CD4-positive, alpha-beta T cell (primary cell): Measurements from ENCODE around the gene AGGF1. TPM values are rescaled to one million over a fixed set of nuclear protein-coding genes. Genes with fewer than 3 reads are reported as not detected.
A peak's percentile ranks its signal among the peaks of the same experiment; 100 is the strongest.

Experiments
- ATAC-seq: fragments of 200-7000 bp; cut with Tn5 transposase; one replicate; pipeline ENCODE4 v1.10.0; 2022; ENCODE audit warnings: mild to moderate bottlenecking; ENCODE audit not compliant: poor library complexity
- CTCF ChIA-PET: fragments of 350-600 bp; sonication (Branson Sonifier 250); formaldehyde crosslinking; loops from one replicate; lab custom pipeline; 2021; ENCODE audit warnings: antibody characterized with exemption, inconsistent platforms; lab: Charles Lee
- POLR2A ChIA-PET: fragments of 350-600 bp; sonication (Branson Sonifier 250); formaldehyde crosslinking; loops from one replicate; lab custom pipeline; 2021; ENCODE audit warnings: antibody characterized with exemption, inconsistent platforms; lab: Charles Lee
- DNase-seq, 14 experiments: peaks; one replicate each; pipeline ENCODE4 v3.0.0-alpha.2; 2013 to 2020; ENCODE audit warnings: mixed read lengths in 2 of 14
- H3K27ac ChIP-seq, 2 donors: one replicate each; pipeline versions ENCODE4 v1.5.1 to v1.7.0; 2013; ENCODE audit warnings: low read length in 2 of 2, low read depth in 1 of 2, mild to moderate bottlenecking in 1 of 2
- H3K27me3 ChIP-seq, 2 experiments: 1 replicate in 1 of 2; 2 replicates in 1 of 2; pipeline versions ENCODE4 v1.6.1 to v1.7.0; 2013; ENCODE audit warnings: low read length in 2 of 2, control low read depth in 1 of 2, mild to moderate bottlenecking in 1 of 2, moderate library complexity in 1 of 2; ENCODE audit not compliant: insufficient read depth in 2 of 2, control insufficient read depth in 1 of 2
- H3K36me3 ChIP-seq: one replicate; pipeline ENCODE4 v1.6.1; 2013; ENCODE audit warnings: low read length, control low read depth; ENCODE audit not compliant: insufficient read depth
- H3K4me1 ChIP-seq: one replicate; pipeline ENCODE4 v1.6.1; 2013; ENCODE audit warnings: low read length, control low read depth; ENCODE audit not compliant: insufficient read depth
- H3K4me3 ChIP-seq: one replicate; pipeline ENCODE4 v1.5.1; 2013; ENCODE audit warnings: mild to moderate bottlenecking, low read length, moderate library complexity
- H3K9me3 ChIP-seq, 2 experiments: 1 replicate in 1 of 2; 2 replicates in 1 of 2; pipeline versions ENCODE4 v1.6.1 to v1.7.0; 2013; ENCODE audit warnings: low read length in 2 of 2, mild to moderate bottlenecking in 2 of 2, control low read depth in 1 of 2, moderate library complexity in 1 of 2; ENCODE audit not compliant: control insufficient read depth in 1 of 2, insufficient read depth in 1 of 2
- H3K27ac Mint-ChIP-seq: one replicate; pipeline ENCODE4 v1.8.0; 2020; ENCODE audit warnings: mixed read lengths
- H3K27me3 Mint-ChIP-seq: one replicate; pipeline ENCODE4 v1.8.0; 2021; ENCODE audit warnings: mixed read lengths
- H3K36me3 Mint-ChIP-seq: one replicate; pipeline ENCODE4 v1.8.0; 2021; ENCODE audit warnings: low read depth, mixed read lengths
- H3K4me1 Mint-ChIP-seq: one replicate; pipeline ENCODE4 v1.8.0; 2021; ENCODE audit warnings: low read depth, mixed read lengths
- H3K4me3 Mint-ChIP-seq: one replicate; pipeline ENCODE4 v1.8.0; 2020; ENCODE audit warnings: mild to moderate bottlenecking, mixed read lengths
- H3K9me3 Mint-ChIP-seq: one replicate; pipeline ENCODE4 v1.8.0; 2020; ENCODE audit warnings: mixed read lengths
- CTCF ChIP-seq: fragments of 200-600 bp; IDR thresholded peaks from one replicate; pipeline ENCODE4 v1.8.0; 2022; ENCODE audit warnings: antibody characterized with exemption, mild to moderate bottlenecking
- intact Hi-C, 2 experiments: fragments of 100-400 bp; cut with DNase I in 1 of 2; cut with micrococcal nuclease in 1 of 2; formaldehyde crosslinking; loops; one replicate each; pipeline versions ENCODE4 v1.15.1 to v1.9.0; 2023 to 2025; cut with DNase I, micrococcal nuclease
- total RNA-seq, 174 experiments: library from RNA in 2 of 174; stranded (reverse) in 2 of 174; gene quantifications; one replicate each; pipeline ENCODE4 v1.2.3 and lab custom pipeline; 2021 to 2026

The AGGF1 gene
- total RNA-seq, 2 experiments from 2014 or later = 15.5 to 15.7 TPM

- Histone ChIP-seq H3K4me1 (peaks cover 19% of the 10 kb centered on the region), H3K27me3 (no peaks in the 10 kb centered on the region), H3K27ac (no peak overlapping the region), H3K36me3 (no peaks in the 10 kb centered on the region), H3K4me3 (no peak overlapping the region), H3K9me3 (peaks cover 0 to 9% of the 10 kb centered on the region in 2 experiments)
- ATAC-seq (no peak), DNase-seq (no peak)
- peak overlapping the region; percentile 89 for H3K27ac Mint-ChIP-seq
- H3K36me3 Mint-ChIP-seq = peaks cover 23% of the 10 kb centered on the region
- TF ChIP-seq CTCF = no peak
- intact Hi-C loops = loop anchor here in 1 of 2 experiments (5.0 to 10.0 kb wide), 4 partner anchors 167 to 1517 kb away; partner anchors contain the start of genes AP3B1, CERT1 and POLK
- peaks cover 5% of the 10 kb centered on the region for H3K27me3 Mint-ChIP-seq
- peaks cover 41% of the 10 kb centered on the region for H3K4me1 Mint-ChIP-seq
- ChIA-PET CTCF (no interaction called here), POLR2A (no interaction called here)
- peak overlapping the region; percentile 76 for H3K4me3 Mint-ChIP-seq
- H3K9me3 Mint-ChIP-seq = peaks cover 11% of the 10 kb centered on the region
Observed at GRCh38 chr5:77028631-77029375, 1.4 kb upstream of the AGGF1 start.

- intact Hi-C loops = loop anchor here in 1 of 2 experiments (5.0 to 10.0 kb wide), 4 partner anchors 167 to 1517 kb away; partner anchors contain the start of genes AP3B1, CERT1 and POLK
- Mint-ChIP-seq H3K36me3 (peaks cover 27% of the 10 kb centered on the region), H3K27ac (peak overlapping the region; percentile 89), H3K27me3 (peaks cover 3% of the 10 kb centered on the region), H3K4me3 (peak overlapping the region; percentile 85), H3K9me3 (peaks cover 11% of the 10 kb centered on the region), H3K4me1 (peaks cover 45% of the 10 kb centered on the region)
- Histone ChIP-seq H3K9me3 (peaks cover 0 to 9% of the 10 kb centered on the region in 2 experiments), H3K4me1 (peaks cover 19% of the 10 kb centered on the region), H3K27ac (peak overlapping the region; percentile 70 to 82), H3K27me3 (no peaks in the 10 kb centered on the region), H3K36me3 (peaks cover 2% of the 10 kb centered on the region), H3K4me3 (peak overlapping the region; percentile 90)
- no peak for ATAC-seq
- ChIA-PET CTCF (no interaction called here), POLR2A (interaction anchor here (0.5 to 2.0 kb wide), 9 partner anchors 29 to 1693 kb away, joined by 3 to 19 read pairs (median 4); partner anchors contain the start of genes S100Z, WDR41 and ZBED3)
- DNase-seq = peak in 1 of 14 experiments; percentile 7
- no peak for TF ChIP-seq CTCF
Observed at GRCh38 chr5:77029376-77029885, 773 bp upstream of the AGGF1 start.

GRCh38 chr5:77031891-77032290 is 1.7 kb downstream of the AGGF1 start:
- TF ChIP-seq CTCF = no peak
- Histone ChIP-seq H3K36me3 (peaks cover 24% of the 10 kb centered on the region), H3K27ac (no peak overlapping the region), H3K4me1 (peaks cover 19% of the 10 kb centered on the region), H3K4me3 (no peak overlapping the region), H3K27me3 (no peaks in the 10 kb centered on the region), H3K9me3 (peaks cover 0 to 9% of the 10 kb centered on the region in 2 experiments)
- H3K9me3 Mint-ChIP-seq = peaks cover 11% of the 10 kb centered on the region
- peak overlapping the region; percentile 89 for H3K27ac Mint-ChIP-seq
- ATAC-seq (no peak), DNase-seq (no peak)
- ChIA-PET POLR2A (no interaction called here), CTCF (interaction anchor here (0.5 kb wide), 1 partner anchor 320 kb away, joined by 3 read pairs; no protein-coding TSS in a partner anchor)
- no peaks in the 10 kb centered on the region for H3K27me3 Mint-ChIP-seq
- H3K4me3 Mint-ChIP-seq = peak overlapping the region; percentile 85
- intact Hi-C loops = loop anchor here (2.0 to 10.0 kb wide), 5 partner anchors 165 to 1953 kb away; partner anchors contain the start of genes ARSB (in 1 of the 2), HMGCR (in 1 of the 2), TBCA (in 1 of the 2) and WDR41 (in 1 of the 2)
- peaks cover 52% of the 10 kb centered on the region for H3K36me3 Mint-ChIP-seq
- H3K4me1 Mint-ChIP-seq = peaks cover 61% of the 10 kb centered on the region
